Stimulated activated CD4-positive, alpha-beta T cell treated with anti-CD3 and anti-CD28 coated beads, Interleukin-4, amount 100 ng/mL, for 48 hours (primary cell): ENCODE results near the gene KCTD7.
"Not testable (repeated sequence)": the region's sequence is repeated elsewhere in the genome, so short reads cannot be mapped to it uniquely, and the experiment has no call there.

ENCODE experiments used
- DNase-seq, 2 donors: peaks; one replicate each; pipeline ENCODE4 v3.0.0-alpha.2; 2020; ENCODE audit warnings: low read depth in 2 of 2

The KCTD7 gene

DNA sequence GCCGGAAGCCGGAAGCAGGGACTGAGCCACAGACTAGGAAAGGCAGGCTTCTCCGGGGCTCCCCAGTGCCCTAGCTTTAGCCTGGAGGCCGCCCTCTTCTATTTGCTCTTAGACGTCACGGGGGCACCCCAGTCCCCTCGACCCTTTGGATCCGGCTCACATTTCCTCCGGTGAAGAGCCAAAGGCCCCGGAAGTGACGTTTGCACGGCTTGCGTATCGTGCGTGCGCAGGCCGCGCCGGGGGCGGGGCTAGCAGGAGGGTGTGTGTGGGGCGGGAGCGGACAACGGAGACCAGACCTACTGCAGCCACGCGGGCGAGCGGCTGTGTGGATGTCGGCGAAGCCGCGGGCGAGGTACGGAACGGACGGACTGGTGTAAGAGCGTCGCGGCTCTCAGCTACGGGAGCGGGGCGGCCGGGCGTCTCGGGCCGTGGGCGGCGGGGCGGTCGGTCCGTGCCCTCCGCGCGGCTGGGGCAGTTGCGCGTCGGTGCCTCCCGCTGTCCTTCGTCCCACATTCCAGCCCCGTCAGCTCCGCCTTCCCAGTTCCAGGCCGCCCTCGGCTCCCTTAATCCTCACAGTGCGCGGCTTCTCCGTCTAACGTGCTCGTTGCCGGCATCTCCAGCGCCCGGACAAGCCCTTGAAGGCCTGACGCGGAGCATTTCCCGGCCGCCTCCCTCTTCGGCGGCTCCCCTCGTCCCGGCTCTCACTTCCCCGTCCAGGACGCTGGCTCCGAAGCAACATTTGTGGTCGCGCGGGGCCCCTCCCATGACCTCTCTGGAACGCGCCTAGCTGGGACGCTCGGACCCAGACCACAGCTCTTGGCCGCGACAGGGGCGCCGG is 25.8 kb downstream of the KCTD7 start:
- peak; percentile 95 to 96 for DNase-seq

DNA sequence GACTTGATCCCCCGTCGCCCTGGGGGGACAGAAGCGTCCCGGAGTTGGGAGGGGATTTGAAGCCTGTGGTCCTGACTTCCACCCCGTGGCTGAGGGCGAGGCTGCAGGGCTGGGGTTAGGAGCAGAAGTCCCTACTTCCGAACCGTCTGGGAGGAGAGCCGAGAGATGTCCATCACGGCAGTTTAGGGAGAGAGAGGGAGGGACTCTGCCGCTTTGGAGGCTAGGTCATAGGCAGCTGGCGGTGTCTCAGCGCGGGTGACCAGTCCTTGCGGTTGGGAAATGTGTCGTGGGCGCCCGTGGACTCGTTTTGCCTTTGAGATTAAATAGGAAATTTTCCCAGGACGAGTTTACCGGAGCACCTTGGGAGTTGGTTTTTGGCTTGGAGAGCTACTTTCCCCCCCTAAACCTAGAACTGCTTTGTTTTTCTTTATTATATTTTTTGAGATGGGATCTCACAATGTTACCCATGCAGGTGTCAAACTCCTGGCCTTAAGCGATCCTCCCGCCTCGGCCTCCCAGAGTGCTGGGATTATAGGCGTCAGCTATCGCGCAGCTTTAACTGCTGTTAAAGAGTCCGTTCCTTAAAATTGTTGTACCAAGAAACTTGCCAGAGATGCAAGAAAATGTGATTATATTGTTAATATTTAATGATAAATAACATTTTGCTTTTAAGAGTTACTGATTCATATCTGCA is 26.6 kb downstream of the KCTD7 start:
- not testable (repeated sequence) for DNase-seq

DNA sequence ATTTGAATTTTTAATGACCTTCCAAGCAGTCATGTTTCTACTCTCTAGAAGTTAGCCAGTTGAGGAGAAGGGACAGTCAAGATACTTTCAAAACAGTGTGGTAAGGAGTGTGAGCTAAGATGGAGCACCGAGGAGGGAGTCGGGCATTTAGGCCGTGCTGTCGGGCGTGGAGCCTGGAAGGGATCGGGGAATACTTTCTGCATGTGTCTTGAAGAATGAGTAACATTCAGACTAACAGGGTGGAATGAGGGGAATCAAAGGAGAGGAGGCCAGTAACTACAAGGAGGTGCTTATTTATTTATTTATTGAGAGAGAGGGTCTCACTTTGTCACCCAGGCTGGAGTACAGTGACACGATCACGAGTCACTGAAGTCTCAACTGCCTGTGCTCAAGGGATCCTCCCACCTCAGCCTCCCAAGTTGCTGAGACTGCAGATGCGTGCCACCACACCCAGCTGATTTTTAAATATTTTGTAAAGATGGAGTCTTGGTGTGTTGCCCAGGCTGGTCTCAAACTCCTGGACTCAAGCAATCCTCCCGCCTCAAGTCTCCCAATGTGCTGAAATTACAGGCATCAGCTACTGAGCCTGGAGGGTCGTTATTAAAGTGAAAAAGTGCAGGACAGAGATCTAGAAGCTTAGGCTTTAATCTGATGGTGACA is 27.3 kb downstream of the KCTD7 start:
- DNase-seq = not testable (repeated sequence)

GRCh38 chr7:66657798-66658197 is 29.1 kb downstream of the KCTD7 start:
- no peak for DNase-seq

- no peak for DNase-seq
Observed at GRCh38 chr7:66662646-66663264, 34.1 kb downstream of the KCTD7 start.

GRCh38 chr7:66664590-66665293 is 36.1 kb downstream of the KCTD7 start:
- DNase-seq = no peak

- no peak for DNase-seq
Observed at GRCh38 chr7:66666313-66666952, 37.8 kb downstream of the KCTD7 start.

GRCh38 chr7:66667023-66667728 is 38.5 kb downstream of the KCTD7 start:
- no peak for DNase-seq

DNA sequence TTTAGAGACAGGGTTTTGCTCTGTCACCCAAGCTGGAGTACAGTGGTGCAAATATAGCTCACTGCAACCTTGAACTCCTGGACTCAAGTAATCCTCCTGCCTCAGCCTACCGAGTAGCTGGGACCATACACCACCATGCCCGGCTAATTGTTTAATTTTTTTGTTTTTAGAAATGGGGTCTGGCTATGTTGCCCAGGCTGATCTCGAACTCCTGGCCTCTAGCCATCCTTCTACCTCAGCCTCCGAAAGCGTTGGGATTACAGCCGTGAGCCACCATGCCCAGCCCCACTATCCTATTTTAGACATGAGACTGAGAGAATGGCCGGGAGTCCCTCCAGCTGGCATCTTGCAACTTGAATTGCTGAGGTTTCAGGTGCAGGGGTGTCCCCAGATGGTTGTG is 39.4 kb downstream of the KCTD7 start:
- no peak for DNase-seq

GRCh38 chr7:66668677-66669076 is 40.0 kb downstream of the KCTD7 start:
- DNase-seq = no peak

GRCh38 chr7:66669088-66669487 is 40.4 kb downstream of the KCTD7 start:
- no peak for DNase-seq

GRCh38 chr7:66669496-66669895 is 40.8 kb downstream of the KCTD7 start:
- no peak for DNase-seq

DNA sequence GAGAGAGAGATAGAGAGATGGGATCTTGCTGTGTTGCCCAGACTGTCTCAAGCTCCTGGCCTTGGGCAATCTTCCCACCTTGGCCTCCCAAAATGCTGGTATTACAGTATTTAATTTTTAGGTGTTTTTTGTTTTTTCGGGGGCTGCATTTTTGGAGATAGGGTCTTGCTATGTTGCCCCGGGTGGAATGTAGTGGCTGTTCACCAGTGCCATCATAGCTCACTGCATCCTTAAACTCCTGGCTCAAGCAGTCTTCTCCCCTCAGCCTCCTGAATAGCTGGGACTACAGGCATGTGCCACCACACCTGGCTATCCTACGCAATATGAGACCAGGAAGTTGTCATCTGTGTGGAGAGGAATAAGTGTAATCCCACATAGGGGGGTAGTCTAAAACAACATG is 42.4 kb downstream of the KCTD7 start:
- DNase-seq = no peak

DNA sequence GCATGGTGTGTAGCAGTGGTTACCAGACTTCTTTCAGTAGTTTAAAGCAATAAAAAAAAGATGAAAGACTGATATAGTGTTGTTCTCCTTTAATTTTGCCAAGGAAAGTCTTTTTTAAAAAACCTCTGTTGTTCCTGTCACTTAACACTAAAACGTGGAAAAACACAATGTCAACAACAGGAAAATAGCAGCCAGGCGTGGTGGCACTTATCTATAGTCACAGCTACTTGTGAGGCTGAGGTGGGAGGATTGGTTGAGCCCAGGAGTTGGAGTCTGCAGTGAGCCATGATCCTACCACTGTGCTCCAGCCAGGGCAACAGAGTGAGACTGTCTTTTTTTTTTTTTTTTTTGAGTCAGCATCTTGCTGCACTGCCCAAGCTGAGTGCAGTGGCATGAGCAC is 42.8 kb downstream of the KCTD7 start:
- DNase-seq = not testable (repeated sequence)

DNA sequence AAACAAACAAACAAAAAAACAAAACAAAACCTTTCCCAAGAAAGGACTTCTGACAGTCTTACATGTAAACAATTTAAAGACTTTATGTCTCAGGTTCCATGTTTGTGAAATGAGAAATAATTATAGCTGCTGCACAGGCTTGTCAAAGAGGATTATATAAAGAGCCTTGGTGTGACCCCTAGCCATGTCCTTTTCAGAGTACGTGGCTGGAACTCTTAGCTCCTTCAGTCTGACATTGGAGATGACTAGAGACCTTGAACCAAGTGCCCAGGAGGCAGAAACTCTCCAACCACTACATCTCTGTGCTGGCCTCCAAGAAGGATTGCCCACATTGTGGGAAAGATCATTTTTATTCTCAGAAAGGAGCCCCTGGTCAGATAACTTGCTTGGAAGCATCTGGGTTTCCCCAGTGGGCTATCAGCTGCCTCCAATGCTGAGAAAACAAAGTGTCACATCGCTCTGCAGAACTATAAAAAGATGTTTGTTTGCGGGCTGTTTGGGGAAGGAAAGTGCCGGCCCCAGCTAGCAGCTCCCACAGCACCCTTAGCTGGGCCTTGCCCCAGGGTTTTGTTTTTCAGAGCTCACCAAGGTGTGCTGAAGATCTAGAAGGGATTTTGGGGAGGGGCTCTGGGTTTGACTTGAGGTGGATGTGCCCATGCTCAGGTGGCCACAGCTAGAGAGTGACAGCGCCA is 43.9 kb downstream of the KCTD7 start:
- not testable (repeated sequence) for DNase-seq

DNA sequence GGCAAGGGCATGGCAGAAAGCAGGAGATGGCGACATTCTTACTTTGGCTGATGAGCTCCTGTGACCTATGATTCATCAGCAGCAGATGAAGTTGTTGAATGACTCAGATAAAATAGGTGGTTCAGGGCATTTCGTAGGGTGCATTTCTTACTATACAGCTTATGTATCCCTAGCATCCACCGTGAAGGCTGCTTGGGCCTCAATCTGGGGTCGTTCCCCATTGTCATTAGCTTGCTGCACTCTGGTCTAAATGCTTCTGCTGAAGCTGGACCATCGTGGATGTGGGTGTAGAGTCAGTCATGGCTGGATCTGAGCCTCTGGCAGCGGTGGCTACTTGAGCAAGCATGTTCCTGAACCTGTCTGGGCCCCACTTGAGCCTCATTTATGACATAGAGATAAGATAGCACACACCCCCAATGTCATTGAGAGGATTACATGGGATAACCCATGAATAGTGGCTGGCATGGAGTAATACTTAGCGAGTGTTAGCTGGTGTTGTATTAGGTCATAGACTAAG is 44.5 kb downstream of the KCTD7 start:
- DNase-seq = not testable (repeated sequence)

DNA sequence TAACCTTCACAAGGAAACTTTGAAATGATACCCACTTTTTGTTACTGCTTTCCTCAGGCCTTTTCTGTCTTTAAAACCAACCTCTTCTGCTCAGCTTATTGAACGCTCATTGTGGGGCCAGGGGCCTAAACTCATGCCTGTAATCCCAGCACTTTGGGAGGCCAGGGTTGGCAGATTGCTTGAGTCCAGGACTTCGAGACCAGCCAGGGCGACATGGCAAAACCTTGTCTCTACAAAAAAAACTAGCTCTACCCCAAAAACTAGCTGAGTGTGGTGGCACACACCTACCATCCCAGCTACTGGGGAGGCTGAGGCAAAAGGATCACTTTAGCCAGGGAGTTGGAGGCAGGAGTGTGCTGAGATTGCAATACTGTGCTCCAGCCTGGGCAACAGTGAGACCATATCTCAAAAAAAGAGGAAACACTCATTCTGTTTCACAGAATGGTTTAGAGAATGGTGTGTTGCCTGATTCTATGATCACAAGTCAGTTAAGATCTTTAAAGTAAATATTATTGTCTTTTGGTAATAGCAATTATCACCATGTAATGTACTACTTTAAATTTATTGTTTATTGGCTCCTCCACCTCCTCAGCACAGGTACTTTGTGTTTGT is 51.1 kb downstream of the KCTD7 start:
- DNase-seq = no peak

GRCh38 chr7:66681491-66682349 is 53.0 kb downstream of the KCTD7 start:
- peak; percentile 93 to 97 for DNase-seq
